Measurements from ENCODE around the gene STUB1.

The STUB1 gene

DNA sequence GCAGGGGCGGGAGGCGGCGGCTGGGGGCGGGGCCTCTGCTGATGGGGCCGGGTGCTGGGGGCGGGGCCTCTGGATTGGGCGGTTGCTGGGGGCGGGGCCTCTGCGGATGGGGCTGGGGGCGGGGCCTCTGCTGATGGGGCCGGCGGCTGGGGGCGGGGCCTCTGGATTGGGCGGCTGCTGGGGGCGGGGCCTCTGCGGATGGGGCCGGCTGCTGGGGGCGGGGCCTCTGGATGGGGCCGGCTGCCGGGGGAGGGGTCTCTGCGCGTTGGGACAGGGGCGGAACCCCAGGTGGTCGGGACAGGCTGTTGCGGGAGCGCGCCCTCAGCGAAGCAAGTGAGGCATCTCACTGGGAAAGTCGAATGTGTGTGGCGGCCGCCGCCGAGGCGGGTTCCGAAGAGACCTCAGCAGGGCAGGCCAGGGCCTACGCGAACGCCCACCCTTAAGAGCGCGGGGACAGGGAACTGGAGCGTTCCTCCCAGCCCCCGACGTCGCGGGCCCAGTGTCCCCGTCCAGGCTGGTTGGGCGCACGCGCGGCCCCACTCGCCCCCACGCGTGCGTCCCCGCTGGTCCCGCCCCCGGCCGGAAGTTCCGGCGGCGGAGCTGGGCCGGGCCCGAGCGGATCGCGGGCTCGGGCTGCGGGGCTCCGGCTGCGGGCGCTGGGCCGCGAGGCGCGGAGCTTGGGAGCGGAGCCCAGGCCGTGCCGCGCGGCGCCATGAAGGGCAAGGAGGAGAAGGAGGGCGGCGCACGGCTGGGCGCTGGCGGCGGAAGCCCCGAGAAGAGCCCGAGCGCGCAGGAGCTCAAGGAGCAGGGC lies at the start of gene STUB1:
STUB1 (plus strand) TSS at position 597 of the 811 bp plus-strand sequence; CDS start at position 713, 116 bp downstream.
- FAIRE-seq: no peak

DNA sequence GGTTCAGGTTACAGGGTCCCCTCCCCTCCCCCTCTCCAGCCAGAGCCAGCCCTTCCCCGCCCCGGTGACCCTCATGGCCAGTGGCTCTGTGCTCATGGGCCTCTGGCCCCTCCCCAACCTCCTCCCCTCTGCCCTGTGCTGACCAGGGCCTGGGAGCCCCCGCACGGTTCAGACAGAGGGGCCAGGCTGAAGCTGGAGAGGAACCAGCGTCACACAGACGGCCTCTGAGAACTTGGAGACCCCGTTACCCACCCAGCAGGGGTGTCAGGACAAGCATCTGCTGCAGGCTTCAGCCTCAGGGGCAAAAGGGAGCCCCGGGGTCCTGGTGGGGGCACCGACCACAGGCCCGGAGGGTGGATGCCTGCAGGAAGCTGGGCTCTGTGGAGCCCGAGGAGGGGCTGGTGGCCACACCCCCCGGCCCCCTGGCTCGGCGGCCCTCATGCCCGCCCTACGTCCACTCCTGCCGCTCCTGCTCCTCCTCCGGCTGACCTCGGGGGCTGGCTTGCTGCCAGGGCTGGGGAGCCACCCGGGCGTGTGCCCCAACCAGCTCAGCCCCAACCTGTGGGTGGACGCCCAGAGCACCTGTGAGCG lies 49.3 kb upstream of the STUB1 start, which contains the start of gene WFIKKN1:
WFIKKN1 (plus strand) TSS at position 171 of the 591 bp plus-strand sequence; CDS start at position 440, 269 bp downstream.
- DNase-seq (ENCODE audit: low spot score) (no peak), FAIRE-seq (no peak)

More for the DNA sequence above, at the start of gene STUB1:
- peak; percentile 59 for DNase-seq (ENCODE audit: low spot score)

GRCh38 chr16:631808-632358 lies 48.3 kb upstream of the STUB1 start:
- DNase-seq (ENCODE audit: low spot score): no peak
- no peak for FAIRE-seq

GRCh38 chr16:632486-633335 lies 47.5 kb upstream of the STUB1 start:
- DNase-seq (ENCODE audit: low spot score) (no peak), FAIRE-seq (no peak)

DNA sequence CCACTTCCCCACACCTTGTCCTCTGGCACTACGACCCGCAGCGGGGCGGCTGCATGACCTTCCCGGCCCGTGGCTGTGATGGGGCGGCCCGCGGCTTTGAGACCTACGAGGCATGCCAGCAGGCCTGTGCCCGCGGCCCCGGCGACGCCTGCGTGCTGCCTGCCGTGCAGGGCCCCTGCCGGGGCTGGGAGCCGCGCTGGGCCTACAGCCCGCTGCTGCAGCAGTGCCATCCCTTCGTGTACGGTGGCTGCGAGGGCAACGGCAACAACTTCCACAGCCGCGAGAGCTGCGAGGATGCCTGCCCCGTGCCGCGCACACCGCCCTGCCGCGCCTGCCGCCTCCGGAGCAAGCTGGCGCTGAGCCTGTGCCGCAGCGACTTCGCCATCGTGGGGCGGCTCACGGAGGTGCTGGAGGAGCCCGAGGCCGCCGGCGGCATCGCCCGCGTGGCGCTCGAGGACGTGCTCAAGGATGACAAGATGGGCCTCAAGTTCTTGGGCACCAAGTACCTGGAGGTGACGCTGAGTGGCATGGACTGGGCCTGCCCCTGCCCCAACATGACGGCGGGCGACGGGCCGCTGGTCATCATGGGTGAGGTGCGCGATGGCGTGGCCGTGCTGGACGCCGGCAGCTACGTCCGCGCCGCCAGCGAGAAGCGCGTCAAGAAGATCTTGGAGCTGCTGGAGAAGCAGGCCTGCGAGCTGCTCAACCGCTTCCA lies 46.7 kb upstream of the STUB1 start:
- DNase-seq (ENCODE audit: low spot score) (no peak), FAIRE-seq (no peak)

- FAIRE-seq: no peak
- DNase-seq (ENCODE audit: low spot score): no peak
These were observed 46.0 kb upstream of the STUB1 start for GRCh38 chr16:634051-634670.

GRCh38 chr16:634996-635395 lies 45.2 kb upstream of the STUB1 start:
- FAIRE-seq: no peak

GRCh38 chr16:635573-636205 lies 44.5 kb upstream of the STUB1 start:
- FAIRE-seq (no peak), DNase-seq (ENCODE audit: low spot score) (no peak)

More at GRCh38 chr16:634996-635395, 45.2 kb upstream of the STUB1 start:
- DNase-seq (ENCODE audit: low spot score): no peak

GRCh38 chr16:636206-637080 lies 43.8 kb upstream of the STUB1 start, which contains the start of gene METTL26:
Gene METTL26, minus strand, starts transcription at chr16:636305. Its CDS starts 15 bp downstream, at chr16:636290.
- FAIRE-seq: no peak
- peak; percentile 93 for DNase-seq (ENCODE audit: low spot score)

- FAIRE-seq: no peak
- DNase-seq (ENCODE audit: low spot score): no peak
These were observed 42.9 kb upstream of the STUB1 start for GRCh38 chr16:637081-638018.

GRCh38 chr16:638034-638543 lies 42.1 kb upstream of the STUB1 start:
- DNase-seq (ENCODE audit: low spot score) (no peak), FAIRE-seq (no peak)

- no peak for DNase-seq (ENCODE audit: low spot score)
- no peak for FAIRE-seq
These were observed 41.4 kb upstream of the STUB1 start for GRCh38 chr16:638836-639235.

DNA sequence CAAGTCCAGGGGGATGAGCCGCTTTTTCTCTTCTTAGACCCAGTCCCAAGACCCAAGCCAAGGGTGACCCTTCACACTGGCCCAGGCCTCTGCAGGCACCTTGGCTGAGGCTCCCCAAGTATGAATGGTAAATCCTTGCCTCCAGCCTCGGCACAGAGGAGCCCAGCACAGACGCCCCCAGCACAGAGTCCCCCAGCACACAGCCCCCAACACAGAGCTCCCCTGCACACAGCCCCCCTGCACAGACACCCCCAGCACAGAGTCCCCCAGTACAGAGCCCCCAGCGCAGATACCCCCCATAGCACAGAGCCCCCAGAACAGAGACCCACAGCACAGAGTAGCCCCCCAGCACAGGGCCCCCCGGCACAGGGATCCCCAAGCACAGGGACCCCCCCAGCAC lies 39.6 kb upstream of the STUB1 start:
- FAIRE-seq (no peak), DNase-seq (ENCODE audit: low spot score) (no peak)

GRCh38 chr16:641326-642188 lies 38.7 kb upstream of the STUB1 start, which contains the start of gene MCRIP2:
Gene MCRIP2, plus strand, starts transcription at chr16:641828. Its CDS starts 164 bp downstream, at chr16:641992.
- DNase-seq (ENCODE audit: low spot score) (peak; percentile 62), FAIRE-seq (no peak)

GRCh38 chr16:642189-643049 lies 37.8 kb upstream of the STUB1 start:
- DNase-seq (ENCODE audit: low spot score) (peak; percentile 7), FAIRE-seq (no peak)

DNA sequence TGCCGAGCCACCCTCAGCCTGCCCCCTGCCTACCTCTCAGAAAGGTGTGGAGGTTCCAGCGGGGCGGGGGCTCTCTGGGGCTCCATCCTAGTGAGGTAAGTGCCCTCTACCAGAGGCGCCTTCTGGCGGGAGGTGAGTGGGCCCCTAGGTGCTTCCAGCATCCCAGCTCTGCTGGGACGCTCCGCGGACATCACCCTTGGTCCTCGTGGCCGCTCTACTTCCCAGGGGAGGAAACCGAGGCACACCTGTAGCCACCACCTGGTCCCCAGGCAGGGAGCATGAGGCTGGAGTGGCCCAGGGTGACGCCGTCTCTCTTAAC lies 37.2 kb upstream of the STUB1 start:
- FAIRE-seq (no peak), DNase-seq (ENCODE audit: low spot score) (no peak)
